Stimulated activated CD4-positive, alpha-beta T cell treated with anti-CD3 and anti-CD28 coated beads, Interleukin-4, amount 100 ng/mL, for 4 hours (primary cell): ENCODE measurements around the gene P2RX4.
A peak's percentile ranks its signal among the peaks of the same experiment; 100 is the strongest.
"Not testable (repeated sequence)": the region's sequence is repeated elsewhere in the genome, so short reads cannot be mapped to it uniquely, and the experiment has no call there.

Experiments
- DNase-seq, 2 experiments: peaks; one replicate each; pipeline ENCODE4 v3.0.0-alpha.2; 2020

The P2RX4 gene

DNA sequence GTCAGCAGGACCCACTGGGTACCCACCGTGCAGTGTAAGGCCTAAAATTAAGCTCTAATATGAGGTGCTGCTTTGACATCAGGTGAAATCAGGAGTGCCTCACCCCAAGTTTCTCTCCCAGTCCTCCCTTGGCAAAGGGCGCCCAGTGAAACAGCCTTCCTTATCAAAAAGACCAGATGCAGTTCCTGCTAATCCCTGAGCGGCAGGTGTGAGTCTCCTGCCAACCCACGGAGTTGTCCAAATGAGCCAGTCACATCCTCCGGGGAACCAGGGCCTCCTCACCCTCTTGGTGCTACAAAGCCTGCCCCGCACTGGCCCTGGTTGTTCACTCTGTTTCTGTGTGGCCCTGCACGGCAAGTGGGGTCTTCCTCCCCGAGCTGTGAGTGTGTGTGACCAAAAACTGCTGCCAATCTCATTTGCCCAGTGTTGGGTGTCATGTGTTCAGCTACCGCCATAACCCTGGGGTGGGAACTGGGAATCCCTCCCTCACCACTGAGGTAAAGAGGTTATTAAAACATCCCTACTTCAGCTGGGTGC lies 20.2 kb upstream of the P2RX4 start:
- DNase-seq: no peak

DNA sequence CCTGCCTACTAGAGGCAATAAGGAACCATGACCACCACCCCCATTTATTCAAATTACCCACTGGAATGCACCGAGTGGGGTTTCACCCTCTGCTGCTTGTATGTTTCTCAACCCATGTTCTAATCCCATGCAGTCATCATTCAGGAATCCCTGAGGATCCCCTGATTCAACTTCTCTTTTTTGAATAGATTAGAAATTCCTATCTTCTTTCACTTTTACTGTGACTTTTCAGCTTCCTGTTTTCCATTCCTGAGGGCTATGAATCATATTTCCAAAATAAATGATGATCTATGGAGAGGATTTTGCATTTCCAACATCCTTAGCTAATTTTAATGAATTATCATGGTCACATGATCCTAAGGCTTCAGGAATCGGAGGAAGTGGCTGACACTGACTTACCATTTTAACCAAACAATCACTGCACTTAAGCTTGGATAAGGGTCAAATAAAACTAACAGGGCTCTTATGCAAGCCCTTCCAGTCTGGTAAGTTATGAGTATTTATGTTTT lies 19.4 kb upstream of the P2RX4 start:
- no peak for DNase-seq

DNA sequence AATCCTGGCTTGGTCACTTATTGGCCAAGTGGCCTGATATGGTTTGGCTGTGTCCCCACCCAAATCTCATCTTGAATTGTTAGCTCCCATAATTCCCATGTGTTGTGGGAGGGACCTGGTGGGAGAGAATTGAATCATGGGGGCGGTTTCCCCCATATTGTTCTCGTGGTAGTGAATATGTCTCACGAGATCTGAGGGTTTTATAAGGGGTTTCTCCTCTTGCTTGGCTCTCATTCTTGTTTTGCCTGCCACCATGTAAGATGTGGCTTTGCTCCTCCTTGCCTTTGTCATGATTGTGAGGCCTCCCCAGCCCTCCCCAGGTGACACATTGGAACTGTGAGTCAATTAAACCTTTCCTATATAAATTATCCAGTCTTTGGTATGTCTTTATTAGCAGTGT lies 18.8 kb upstream of the P2RX4 start:
- no peak for DNase-seq

DNA sequence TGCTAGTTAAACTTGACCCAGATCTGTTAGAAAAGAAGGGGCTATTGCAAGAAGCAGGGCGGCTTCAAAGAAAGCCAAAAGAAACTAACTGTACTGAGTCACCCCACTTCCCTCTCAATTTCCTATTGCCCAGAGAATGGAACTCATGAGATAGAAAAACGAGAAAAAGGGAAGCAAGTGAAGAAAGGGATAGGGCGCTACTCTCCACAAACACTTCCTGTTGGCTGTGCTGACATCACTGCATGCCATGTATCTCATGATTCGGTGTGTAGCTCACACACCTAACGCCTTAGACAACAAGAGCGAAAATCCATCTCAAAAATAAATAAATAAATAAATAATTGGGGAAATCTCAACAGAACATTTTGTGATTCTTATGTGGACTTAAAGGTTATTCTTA lies 13.0 kb upstream of the P2RX4 start:
- DNase-seq: no peak

DNA sequence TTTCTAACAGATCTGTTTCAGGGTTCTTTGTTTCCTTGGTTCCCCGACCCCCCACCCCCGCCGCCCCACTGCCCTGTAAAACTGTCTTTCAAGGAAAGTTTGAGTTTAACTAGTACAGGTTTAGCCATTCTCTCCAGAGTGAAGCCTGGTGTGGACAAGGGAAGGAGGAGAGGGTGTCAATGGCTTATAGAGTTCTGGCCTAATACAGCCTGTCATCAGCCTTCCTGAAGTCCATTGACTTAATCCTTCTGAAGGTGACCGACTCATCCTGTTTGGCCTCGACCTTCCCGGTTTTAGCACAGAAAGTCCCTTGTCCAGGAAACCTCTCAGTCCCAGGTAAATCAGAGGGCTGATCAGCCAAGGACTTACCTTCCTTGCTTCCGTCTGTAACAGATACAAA lies 11.0 kb upstream of the P2RX4 start:
- DNase-seq: no peak

DNA sequence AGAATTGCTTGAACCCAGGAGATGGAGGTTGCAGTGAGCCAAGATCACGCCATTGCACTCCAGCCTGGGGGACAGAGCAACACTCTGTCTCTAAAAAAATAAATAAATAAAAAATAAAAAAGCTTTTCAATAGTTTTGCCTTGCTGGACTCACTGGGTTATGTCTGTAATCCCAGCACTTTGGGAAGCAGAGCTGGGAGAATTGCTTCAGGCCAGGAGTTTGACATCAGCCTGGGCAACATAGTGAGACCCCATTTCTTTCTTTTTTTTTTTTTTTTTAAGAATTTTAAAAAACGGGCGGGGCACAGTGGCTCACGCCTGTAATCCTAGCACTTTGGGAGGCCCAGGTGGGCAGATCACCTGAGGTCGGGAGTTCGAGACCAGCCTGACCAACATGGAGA lies 8.8 kb upstream of the P2RX4 start:
- not testable (repeated sequence) for DNase-seq

DNA sequence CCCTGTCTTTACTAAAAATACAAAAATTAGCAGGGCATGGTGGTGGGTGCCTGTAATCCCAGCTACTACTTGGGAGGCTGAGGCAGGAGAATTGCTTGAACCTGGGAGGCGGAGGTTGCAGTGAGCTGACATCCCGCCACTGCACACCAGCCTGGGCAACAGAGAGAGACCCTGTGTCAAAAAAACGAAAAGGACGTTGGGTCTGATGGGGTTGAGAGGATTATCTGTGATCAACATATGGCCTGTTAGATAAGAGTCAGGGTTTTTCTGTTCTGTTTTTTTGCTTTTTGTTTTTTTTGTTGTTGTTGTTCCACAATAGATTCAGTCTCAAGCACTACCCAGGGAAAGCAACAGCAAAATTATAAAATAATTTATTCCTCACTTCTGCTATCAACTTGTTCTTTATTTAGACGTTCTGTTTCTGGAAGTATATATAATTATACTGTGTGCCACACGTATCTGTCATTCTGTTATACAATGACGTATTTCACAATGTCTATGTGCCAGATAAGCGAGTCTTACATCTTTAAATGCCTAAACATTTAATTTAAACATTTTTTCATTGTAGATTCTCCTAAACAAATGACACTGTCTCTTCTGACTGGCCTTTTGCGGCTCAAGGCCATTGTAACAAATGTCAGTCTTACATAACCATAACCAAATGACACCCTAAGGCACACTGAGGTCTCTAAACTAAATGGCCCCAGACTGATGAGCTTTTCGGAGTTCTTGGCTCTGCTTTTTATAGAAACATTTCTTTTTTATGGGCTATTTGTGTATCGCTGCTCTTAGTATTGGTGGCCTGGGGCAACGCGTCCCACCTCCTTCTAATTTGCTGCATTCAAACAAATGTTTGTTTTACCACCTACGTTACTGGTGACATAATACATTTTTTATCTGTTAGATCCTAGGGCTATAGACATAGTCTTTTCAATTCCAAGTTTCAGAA lies 7.2 kb upstream of the P2RX4 start:
- DNase-seq: no peak

DNA sequence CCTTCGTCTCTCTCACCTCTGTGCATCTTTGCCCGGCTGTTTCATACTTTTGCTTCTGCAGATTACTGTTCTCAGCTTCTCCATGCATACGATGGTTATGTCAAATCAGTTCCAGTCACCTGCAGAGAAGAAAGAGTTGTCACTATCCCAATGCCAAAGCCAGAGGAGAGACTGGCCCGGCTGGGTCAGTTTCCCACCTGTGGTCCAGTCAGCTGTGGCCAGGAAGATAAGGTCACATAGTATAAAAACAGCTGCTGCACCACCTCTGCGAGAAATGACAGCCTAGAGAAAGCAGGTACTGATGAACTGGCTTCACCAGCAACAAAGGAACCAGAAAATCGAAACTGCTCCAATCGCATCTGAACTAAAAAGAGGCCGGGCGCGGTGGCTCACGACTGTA lies 6.4 kb upstream of the P2RX4 start:
- no peak for DNase-seq

DNA sequence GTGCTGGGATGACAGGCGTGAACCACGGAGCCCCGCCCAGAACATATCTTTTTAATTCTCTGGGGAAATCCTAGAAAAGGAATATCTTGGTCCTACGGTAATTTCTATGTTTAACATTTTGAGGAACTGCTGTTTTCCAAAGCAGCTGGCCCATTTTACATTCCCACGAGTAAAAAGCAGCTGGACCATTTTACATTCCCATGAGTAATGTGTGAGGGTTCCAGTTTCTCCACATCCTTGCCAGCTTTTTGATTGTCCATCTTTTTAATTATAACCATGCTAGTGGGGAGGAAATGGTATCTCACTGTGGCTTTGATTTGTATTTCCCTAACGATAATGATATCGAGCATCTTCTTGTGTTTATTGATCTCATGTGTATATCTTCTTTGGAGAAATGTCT lies 4.4 kb upstream of the P2RX4 start:
- DNase-seq: no peak

DNA sequence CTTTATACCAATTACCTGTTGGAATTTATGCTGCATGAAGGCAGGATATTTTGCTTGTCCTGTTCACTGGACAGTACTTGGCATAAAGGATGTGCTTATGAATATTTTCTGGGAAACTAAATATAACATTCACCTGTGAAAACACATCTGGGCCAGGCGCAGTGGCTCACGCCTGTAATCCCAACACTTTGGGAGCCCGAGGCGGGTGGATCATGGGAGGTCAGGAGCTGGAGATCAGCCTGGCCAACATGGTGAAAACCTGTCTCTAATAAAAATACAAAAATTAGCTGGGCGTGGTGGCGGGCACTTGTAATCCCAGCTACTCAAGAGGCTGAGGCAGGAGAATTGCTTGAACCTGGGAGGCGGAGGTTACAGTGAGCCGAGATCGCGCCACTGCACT lies 1.4 kb upstream of the P2RX4 start:
- not testable (repeated sequence) for DNase-seq

DNA sequence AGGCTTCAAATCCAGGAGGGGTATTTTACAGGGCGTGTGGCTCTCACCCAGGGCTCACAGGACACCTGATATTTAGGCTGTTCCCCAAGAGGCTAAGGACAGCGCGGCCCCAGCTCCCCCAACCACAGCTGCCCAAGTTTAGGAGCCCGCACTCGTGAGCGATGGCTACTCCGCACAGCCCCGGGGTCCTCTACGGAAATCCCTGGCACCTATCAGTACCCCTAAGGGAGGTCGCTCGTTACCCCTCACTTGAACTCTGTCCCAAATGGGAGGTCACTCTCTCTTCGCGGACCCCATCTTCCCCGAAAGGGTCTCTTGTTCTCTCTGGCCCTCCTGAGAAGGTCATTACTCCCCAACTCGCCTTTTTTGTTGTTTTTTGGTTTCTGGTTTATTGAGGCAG lies 708 bp upstream of the P2RX4 start:
- no peak for DNase-seq

DNA sequence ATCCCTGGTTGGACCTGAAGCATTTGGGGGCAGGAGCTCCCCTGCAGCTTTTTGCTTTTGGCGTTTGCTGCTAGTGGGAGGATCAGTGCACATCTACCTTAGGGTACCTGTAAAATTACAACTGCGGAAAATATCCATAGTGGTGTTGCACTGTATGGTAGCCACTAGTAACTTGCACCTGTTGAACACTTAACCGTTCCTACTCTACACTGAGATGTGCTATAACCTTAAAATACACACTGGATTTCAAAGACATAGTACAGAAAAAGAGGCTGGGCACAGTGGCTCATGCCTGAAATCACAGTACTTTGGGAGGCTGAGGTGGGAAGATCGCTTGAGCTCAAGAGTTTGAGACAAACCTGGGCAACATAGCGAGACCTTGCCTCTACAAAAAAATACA lies 2.9 kb downstream of the P2RX4 start:
- DNase-seq: no peak

DNA sequence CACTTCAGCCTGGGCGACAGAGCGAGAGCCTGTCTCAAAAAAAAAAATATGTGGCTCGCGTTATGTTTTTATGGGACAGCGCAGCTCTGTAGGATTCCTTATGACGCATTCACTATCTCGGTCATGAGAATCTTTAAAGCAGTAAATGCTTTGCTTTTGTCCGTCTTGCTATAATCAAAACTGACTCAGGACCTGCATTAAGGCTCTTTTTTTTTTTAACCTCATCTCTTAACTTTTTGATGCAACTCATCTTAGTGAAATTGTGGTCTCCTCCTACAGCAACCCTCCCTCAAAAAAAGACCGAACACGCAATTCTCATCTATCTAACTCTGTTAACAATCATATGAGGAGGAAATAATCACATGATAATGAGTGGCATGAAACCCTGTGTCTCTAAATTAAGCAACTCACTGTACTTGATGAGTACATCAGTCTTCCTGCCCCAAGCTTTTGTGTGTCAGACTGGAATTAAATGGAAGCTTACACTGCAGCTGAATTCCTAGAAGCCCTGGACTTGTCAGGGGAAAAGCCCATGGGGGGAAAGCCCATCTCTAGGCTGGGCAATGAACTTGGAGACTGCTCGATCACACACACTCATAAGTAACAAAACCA lies 4.3 kb downstream of the P2RX4 start:
- peak in 1 of 2 experiments; percentile 44 for DNase-seq

DNA sequence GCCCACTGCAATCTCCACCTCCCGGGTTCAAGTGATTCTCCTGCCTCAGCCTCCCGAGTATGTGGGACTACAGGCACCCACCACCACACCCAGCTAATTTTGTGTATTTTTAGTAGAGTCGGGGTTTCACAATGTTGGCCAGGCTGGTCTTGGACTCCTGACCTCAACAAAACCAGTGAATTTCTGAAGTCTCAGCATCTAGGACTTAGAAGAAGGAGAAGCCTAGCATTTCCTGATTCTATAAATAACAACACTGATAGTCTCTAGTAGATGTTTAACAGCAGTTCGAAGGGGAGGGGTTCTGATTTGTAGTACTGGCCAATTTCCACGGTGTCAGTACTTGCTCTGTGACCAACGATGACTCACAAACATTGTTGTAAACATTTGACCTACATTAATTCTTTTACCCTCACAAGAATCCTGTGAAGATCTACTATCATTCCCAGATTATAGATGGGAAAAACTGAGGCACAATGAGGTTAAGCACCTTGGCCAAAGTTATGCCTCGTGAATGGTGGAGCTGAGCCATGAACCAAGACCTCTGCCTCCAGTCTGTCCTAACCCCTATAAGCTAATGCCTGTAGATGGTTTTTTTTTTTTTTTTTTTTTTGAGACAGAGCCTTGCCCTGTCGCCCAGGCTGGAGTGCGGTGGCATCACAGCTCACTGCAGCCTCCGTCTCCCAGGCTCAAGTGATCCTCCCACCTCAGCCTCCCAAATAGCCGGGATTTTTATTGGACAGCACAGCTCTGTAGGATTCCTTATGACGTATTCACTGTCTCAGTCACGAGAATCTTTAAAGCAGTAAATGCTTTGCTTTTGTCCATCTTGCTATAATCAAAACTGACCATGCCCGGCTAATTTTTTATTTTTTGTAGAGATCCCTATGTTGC lies 5.2 kb downstream of the P2RX4 start:
- no peak for DNase-seq

DNA sequence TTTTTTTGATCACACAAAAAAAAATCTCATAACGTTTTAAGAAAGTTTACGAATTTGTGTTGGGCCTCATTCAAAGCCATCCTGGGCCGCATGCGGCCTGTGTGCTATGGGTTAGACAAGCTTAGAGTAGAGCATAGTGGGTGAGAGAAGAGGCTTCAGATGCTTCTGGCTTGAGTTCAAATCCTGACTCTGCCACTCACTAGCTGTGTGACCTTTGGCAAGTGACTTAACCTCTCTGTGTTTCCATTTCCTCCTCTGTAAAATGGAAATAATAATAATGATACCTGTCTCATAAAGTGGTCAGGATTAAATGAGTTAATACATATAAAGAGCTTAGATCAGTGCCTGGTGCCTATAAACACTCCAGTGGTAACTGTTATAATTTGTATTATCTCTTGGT lies 6.2 kb downstream of the P2RX4 start:
- no peak for DNase-seq

DNA sequence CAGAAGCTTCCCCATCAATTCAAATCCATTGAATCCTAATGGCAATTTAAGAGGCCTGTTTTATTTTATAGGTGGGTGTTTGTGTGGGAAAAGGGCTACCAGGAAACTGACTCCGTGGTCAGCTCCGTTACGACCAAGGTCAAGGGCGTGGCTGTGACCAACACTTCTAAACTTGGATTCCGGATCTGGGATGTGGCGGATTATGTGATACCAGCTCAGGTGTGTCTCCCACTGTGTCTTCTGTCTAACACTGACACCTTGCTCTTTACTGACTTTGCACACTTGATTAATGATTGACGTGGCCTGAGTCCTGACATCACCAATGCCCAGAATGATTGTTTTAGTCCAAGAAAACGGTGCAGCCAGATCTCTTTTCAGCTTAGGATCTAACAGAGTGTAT lies 7.1 kb downstream of the P2RX4 start:
- DNase-seq: no peak

DNA sequence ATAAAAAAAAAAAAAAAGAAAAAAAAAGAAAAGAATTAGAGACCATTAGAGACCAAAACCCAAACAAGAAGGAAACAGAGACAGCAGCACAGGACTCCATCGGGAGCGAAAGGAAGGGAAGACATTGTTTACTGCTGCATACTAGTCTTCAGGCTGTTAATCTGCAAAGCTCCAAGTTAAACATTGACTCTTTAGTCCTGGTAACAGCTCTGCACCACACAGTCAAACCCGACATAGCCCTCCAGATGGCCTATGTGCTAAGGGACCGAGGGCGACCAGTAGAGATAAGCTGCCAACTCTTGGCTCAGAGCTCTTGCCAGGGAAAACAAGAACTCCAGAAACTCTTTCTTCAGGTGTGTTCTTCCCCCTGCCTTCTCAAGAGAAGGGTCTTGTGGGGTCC lies 7.8 kb downstream of the P2RX4 start:
- no peak for DNase-seq

DNA sequence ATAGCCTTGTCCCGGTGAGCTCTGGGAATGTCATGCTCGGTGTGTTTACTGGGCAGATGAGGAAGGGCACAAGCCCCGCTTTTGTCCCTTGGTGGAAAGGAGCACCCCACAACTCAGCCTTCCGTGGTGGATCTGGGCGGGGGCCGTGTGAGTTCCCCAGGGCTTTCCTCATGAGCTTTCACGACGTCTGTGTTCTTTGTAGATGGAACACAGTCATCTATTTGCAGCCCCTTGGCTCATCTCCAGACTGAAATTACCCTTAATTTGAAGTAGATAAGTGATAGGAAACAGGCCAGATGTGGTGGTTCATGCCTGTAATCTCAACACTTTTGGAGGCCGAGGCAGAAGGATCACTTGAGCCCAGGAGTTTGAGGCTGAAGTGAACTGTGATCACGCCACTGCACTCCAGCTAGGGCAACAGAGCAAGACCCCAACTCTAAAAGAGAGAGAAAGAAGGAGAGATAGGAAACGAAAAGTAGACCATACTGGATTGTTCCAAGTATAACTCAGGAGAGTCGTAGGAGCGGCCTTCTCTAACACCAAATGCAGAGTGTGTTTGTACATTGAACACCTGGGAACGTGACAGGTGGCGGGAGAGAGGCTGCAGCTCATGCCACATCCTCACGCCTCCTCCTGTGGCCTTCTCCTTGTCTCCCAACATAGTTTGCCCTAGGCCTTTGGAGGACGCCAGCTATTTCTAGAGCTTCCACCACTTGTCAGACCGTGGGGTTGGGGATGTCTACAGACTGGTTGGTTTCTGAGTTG lies 8.8 kb downstream of the P2RX4 start:
- DNase-seq: no peak

DNA sequence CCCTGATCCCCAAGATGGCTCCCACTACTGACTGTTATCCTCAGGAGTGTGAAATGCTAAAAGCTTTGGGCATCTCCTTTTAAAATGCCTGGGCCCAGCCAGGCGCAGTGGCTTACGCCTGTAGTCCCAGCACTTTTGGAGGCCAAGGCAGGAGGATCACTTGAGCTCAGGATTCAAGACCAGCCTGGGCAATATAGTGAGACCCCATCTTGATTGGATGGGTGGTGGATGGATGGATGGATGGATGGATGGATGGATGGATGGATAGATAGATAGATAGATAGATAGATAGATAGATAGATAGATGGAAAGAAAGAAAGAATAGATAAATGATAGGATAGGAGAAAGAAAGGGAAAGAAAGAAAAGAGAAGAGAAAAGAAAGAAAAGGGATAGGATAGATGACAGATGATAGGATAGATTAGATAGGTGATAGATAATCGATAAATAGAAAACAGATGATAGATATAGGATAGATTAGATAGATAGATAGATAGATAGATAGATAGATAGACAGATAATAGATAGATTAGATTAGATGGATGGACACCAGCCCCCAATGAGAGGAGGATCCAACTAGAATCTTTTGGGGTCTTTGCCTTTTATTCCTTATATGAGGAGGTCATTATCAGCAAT lies 9.5 kb downstream of the P2RX4 start:
- DNase-seq: no peak

DNA sequence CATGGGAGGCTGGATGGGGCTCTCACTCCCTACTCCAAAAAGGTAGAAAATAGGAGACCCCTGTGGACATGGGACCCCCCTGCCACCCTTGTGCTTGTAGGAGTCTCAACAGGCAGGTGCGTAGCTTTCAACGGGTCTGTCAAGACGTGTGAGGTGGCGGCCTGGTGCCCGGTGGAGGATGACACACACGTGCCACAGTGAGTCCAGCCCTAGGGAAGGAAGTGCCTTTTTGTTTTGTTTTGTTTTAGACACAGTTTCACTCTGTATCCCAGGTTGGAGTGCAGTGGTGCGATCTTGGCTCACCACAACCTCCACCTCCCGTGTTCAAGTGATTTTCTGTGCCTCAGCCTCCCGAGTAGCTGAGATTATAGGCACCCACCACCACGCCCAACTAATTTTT lies 12.9 kb downstream of the P2RX4 start:
- no peak for DNase-seq
